ENCODE results near the gene DENND4B. TPM values are rescaled to one million over a fixed set of nuclear protein-coding genes. Genes with fewer than 3 reads are reported as not detected.

Gene DENND4B
- polyA plus RNA-seq, 1 of the 3 experiments (the other 2 are of a cell fraction): 29.6 TPM

- WGBS (ENCODE audit: low lambda C conversion rate): 82% methylated on average over 3 of the region's 3 CpGs
- Histone ChIP-seq H3K9ac (peak overlapping the region; percentile 88), H3K4me2 (peak overlapping the region; percentile 83)
Measured at GRCh38 chr1:153882296-153882912, 64.1 kb downstream of the DENND4B start.

More at GRCh38 chr1:153882296-153882912, 64.1 kb downstream of the DENND4B start:
- H3K9me3 ChIP-seq: no peaks in the 10 kb centered on the region
- H3K9me2 ChIP-seq: no peaks in the 10 kb centered on the region
- DNase-seq: peak; percentile 12
- ChIA-PET POLR2A (interaction anchor here (1.0 to 2.9 kb wide), 4 partner anchors 17 to 85 kb away, joined by 4 to 14 read pairs (median 8); partner anchors contain the start of genes CREB3L4, GATAD2B and SLC39A1), CTCF (interaction anchor here (0.9 to 3.3 kb wide), 6 partner anchors 21 to 104 kb away, joined by 3 to 16 read pairs (median 4); partner anchors contain the start of genes DENND4B and RAB13)
- peak overlapping the region; percentile 67 for H2AFZ ChIP-seq (ENCODE audit: low read depth)
- TF ChIP-seq USF1 (IDR thresholded peaks at IDR 0.05; ENCODE audit: borderline replicate concordance, low read depth): no peak
- no peak for TF ChIP-seq RFX5 (IDR thresholded peaks at IDR 0.05; ENCODE audit: low read length)
- TF ChIP-seq USF2 (IDR thresholded peaks at IDR 0.05; ENCODE audit: borderline replicate concordance, low read depth, low read length): no peak
- no peak for TF ChIP-seq FOXM1 (IDR thresholded peaks at IDR 0.05; ENCODE audit: low read depth)
- TF ChIP-seq TEAD4 (IDR thresholded peaks at IDR 0.05; ENCODE audit: borderline replicate concordance, insufficient read depth): no peak
- no peak for TF ChIP-seq FOSL2 (IDR thresholded peaks at IDR 0.05; ENCODE audit: borderline replicate concordance, low read depth)
- no peak for TF ChIP-seq MXI1 (IDR thresholded peaks at IDR 0.05; ENCODE audit: low read depth, low read length)
- TF ChIP-seq RXRA (IDR thresholded peaks at IDR 0.05; ENCODE audit: borderline replicate concordance, low read depth): no peak
- no peak for TF ChIP-seq CTCF (IDR thresholded peaks at IDR 0.05)
- TF ChIP-seq TCF12 (IDR thresholded peaks at IDR 0.05): no peak
- no peak for TF ChIP-seq GABPA (IDR thresholded peaks at IDR 0.05; ENCODE audit: low read depth)
- TF ChIP-seq IRF3 (IDR thresholded peaks at IDR 0.05; ENCODE audit: low read depth, low read length): no peak
- no peak for TF ChIP-seq MEF2A (IDR thresholded peaks at IDR 0.05; ENCODE audit: borderline replicate concordance, low read depth)
- TF ChIP-seq EP300 (IDR thresholded peaks at IDR 0.05; ENCODE audit: borderline replicate concordance in 1 of 2, low read depth in 1 of 2, low read length in 1 of 2): no peak
- H3K4me1 ChIP-seq (ENCODE audit: control insufficient read depth in 1 of 2, insufficient read depth in 2 of 2, low read depth in 1 of 2, low read length in 1 of 2): peaks cover 15 to 16% of the 10 kb centered on the region in 2 experiments
- H3K79me2 ChIP-seq (ENCODE audit: insufficient read depth): peaks cover 94% of the 10 kb centered on the region
- peak overlapping the region; percentile 87 to 90 for H3K27ac ChIP-seq (ENCODE audit: low read depth in 2 of 2, low read length in 1 of 2)
- peaks cover 24% of the 10 kb centered on the region for H3F3A ChIP-seq (replicated peaks; ENCODE audit: insufficient read depth)
- H3K27me3 ChIP-seq (ENCODE audit: insufficient read depth): no peaks in the 10 kb centered on the region
- no peaks in the 10 kb centered on the region for H3K36me3 ChIP-seq (replicated peaks in 1 of 2; ENCODE audit: control insufficient read depth in 1 of 2, insufficient read depth in 2 of 2, low read length in 1 of 2)
- peak overlapping the region; percentile 36 to 56 for H3K4me3 ChIP-seq (ENCODE audit: low read depth in 2 of 2, low read length in 1 of 2)
- no peaks in the 10 kb centered on the region for H4K20me1 ChIP-seq (ENCODE audit: insufficient read depth)

Data from SK-N-SH (cell line).